ENCODE measurements around the gene PSAT1. TPM values are rescaled to one million over a fixed set of nuclear protein-coding genes. Genes with fewer than 3 reads are reported as not detected.
"Not testable (repeated sequence)": the region's sequence is repeated elsewhere in the genome, so short reads cannot be mapped to it uniquely, and the experiment has no call there.

PSAT1 gene
- total and polyA plus RNA-seq, 2 experiments from 2014 or later = 368 to 510 TPM

GRCh38 chr9:78280982-78281668 lies 15.8 kb upstream of the PSAT1 start:
- no peak overlapping the region for H3K27ac ChIP-seq
- no peaks in the 10 kb centered on the region for H3K9me3 ChIP-seq (ENCODE audit: low read depth)
- no peaks in the 10 kb centered on the region for H3K9me2 ChIP-seq (ENCODE audit: insufficient read depth)
- H3K4me2 ChIP-seq (ENCODE audit: unreplicated experiment) = no peak overlapping the region
- H3K79me2 ChIP-seq (ENCODE audit: insufficient read depth) = no peaks in the 10 kb centered on the region
- H4K20me1 ChIP-seq (ENCODE audit: insufficient read depth) = no peaks in the 10 kb centered on the region
- 94 to 98% methylated on average over 3 of the region's 3 CpGs for WGBS, 2 experiments (ENCODE audit: low coverage in 1 of 2, low lambda C conversion rate in 2 of 2, missing lambda C conversion rate in 2 of 2)
- peaks cover 19% of the 10 kb centered on the region for H3F3A ChIP-seq (ENCODE audit: insufficient read depth)
- in situ Hi-C loops (cut with MboI) = no loop called here
- no peaks in the 10 kb centered on the region for H3K27me3 ChIP-seq (replicated peaks; ENCODE audit: insufficient read depth)
- TF ChIP-seq EZH2phosphoT487 (IDR thresholded peaks at IDR 0.05; ENCODE audit: insufficient read depth, low read depth) (no peak), EZH2 (IDR thresholded peaks at IDR 0.05; ENCODE audit: insufficient read depth, poor library complexity, severe bottlenecking) (no peak)
- no peak overlapping the region for H2AFZ ChIP-seq
- no peaks in the 10 kb centered on the region for H3K36me3 ChIP-seq (ENCODE audit: low read depth)
- DNase-seq = peak; percentile 11
- no peak overlapping the region for H3K4me3 ChIP-seq
- peaks cover 10% of the 10 kb centered on the region for H3K4me1 ChIP-seq (ENCODE audit: insufficient read depth)
- no peak overlapping the region for H3K9ac ChIP-seq

DNA sequence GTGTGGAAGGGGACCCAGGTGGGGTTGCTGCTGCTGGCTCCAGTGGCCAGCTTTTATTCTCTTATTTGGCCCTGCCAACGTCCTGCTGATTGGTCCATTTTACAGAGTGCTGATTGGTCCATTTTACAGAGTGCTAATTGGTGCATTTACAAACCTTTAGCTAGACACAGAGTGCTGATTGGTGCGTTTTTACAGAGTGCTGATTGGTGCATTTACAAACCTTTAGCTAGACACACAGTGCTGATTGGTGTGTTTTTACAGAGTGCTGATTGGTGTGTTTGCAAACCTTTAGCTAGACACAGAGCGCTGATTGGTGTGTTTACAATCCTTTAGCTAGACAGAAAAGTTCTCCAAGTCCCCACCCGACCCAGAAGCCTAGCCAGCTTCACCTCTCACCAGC lies 12.7 kb upstream of the PSAT1 start:
- H3K4me1 ChIP-seq (ENCODE audit: insufficient read depth); DNase-seq; H3K9me2 ChIP-seq (ENCODE audit: insufficient read depth); H2AFZ ChIP-seq; H3K9ac ChIP-seq; H3K4me3 ChIP-seq; H3K79me2 ChIP-seq (ENCODE audit: insufficient read depth); H3K27me3 ChIP-seq (replicated peaks; ENCODE audit: insufficient read depth); H3K9me3 ChIP-seq (ENCODE audit: low read depth); in situ Hi-C loops (cut with MboI); H3K27ac ChIP-seq; H4K20me1 ChIP-seq (ENCODE audit: insufficient read depth); H3K36me3 ChIP-seq (ENCODE audit: low read depth); H3F3A ChIP-seq (ENCODE audit: insufficient read depth); H3K4me2 ChIP-seq (ENCODE audit: unreplicated experiment): not testable (repeated sequence)
- WGBS, 2 experiments (ENCODE audit: low coverage in 1 of 2, low lambda C conversion rate in 2 of 2, missing lambda C conversion rate in 2 of 2) = 68 to 71% methylated on average over 4 of the region's 4 CpGs

GRCh38 chr9:78286125-78286524 lies 10.8 kb upstream of the PSAT1 start:
- H2AFZ ChIP-seq = no peak overlapping the region
- H3K79me2 ChIP-seq (ENCODE audit: insufficient read depth) = no peaks in the 10 kb centered on the region
- H3K36me3 ChIP-seq (ENCODE audit: low read depth) = no peaks in the 10 kb centered on the region
- no peak overlapping the region for H3K4me2 ChIP-seq (ENCODE audit: unreplicated experiment)
- no peaks in the 10 kb centered on the region for H3K9me2 ChIP-seq (ENCODE audit: insufficient read depth)
- TF ChIP-seq EZH2phosphoT487 (IDR thresholded peaks at IDR 0.05; ENCODE audit: insufficient read depth, low read depth) = no peak
- no peak for TF ChIP-seq EZH2 (IDR thresholded peaks at IDR 0.05; ENCODE audit: insufficient read depth, poor library complexity, severe bottlenecking)
- DNase-seq = no peak
- no peaks in the 10 kb centered on the region for H3F3A ChIP-seq (ENCODE audit: insufficient read depth)
- H3K4me1 ChIP-seq (ENCODE audit: insufficient read depth) = no peaks in the 10 kb centered on the region
- H3K9me3 ChIP-seq (ENCODE audit: low read depth) = no peaks in the 10 kb centered on the region
- in situ Hi-C loops (cut with MboI) = no loop called here
- no peak overlapping the region for H3K4me3 ChIP-seq
- H3K27ac ChIP-seq = no peak overlapping the region
- H3K27me3 ChIP-seq (replicated peaks; ENCODE audit: insufficient read depth) = no peaks in the 10 kb centered on the region
- H3K9ac ChIP-seq = no peak overlapping the region
- no peaks in the 10 kb centered on the region for H4K20me1 ChIP-seq (ENCODE audit: insufficient read depth)

- DNase-seq = no peak
- no peak overlapping the region for H3K27ac ChIP-seq
- H3K36me3 ChIP-seq (ENCODE audit: low read depth) = no peaks in the 10 kb centered on the region
- no peaks in the 10 kb centered on the region for H3K4me1 ChIP-seq (ENCODE audit: insufficient read depth)
- H3K27me3 ChIP-seq (replicated peaks; ENCODE audit: insufficient read depth) = no peaks in the 10 kb centered on the region
- no peaks in the 10 kb centered on the region for H3K9me3 ChIP-seq (ENCODE audit: low read depth)
- in situ Hi-C loops (cut with MboI) = no loop called here
- H4K20me1 ChIP-seq (ENCODE audit: insufficient read depth) = no peaks in the 10 kb centered on the region
- H3K79me2 ChIP-seq (ENCODE audit: insufficient read depth) = no peaks in the 10 kb centered on the region
- no peak overlapping the region for H3K4me3 ChIP-seq
- no peak overlapping the region for H2AFZ ChIP-seq
- H3F3A ChIP-seq (ENCODE audit: insufficient read depth) = no peaks in the 10 kb centered on the region
- no peak for TF ChIP-seq EZH2phosphoT487 (IDR thresholded peaks at IDR 0.05; ENCODE audit: insufficient read depth, low read depth)
- no peak for TF ChIP-seq EZH2 (IDR thresholded peaks at IDR 0.05; ENCODE audit: insufficient read depth, poor library complexity, severe bottlenecking)
- H3K9ac ChIP-seq = no peak overlapping the region
- H3K4me2 ChIP-seq (ENCODE audit: unreplicated experiment) = no peak overlapping the region
- H3K9me2 ChIP-seq (ENCODE audit: insufficient read depth) = no peaks in the 10 kb centered on the region
- 91 to 92% methylated on average over 6 of the region's 6 CpGs for WGBS, 2 experiments (ENCODE audit: low coverage in 1 of 2, low lambda C conversion rate in 2 of 2, missing lambda C conversion rate in 2 of 2)
Observed at GRCh38 chr9:78286946-78287388, 10.0 kb upstream of the PSAT1 start.

All from GM23248 (cell line).